ENCODE data around the gene MYO15B.
A peak's percentile ranks its signal among the peaks of the same experiment; 100 is the strongest.

Gene MYO15B

GRCh38 chr17:75587675-75588595 lies at the start of gene MYO15B:
Gene MYO15B (plus strand): TSS chr17:75587800. CDS start chr17:75588058, 258 bp downstream.
- Histone ChIP-seq H3K79me2 (ENCODE audit: insufficient read depth, low read length) (no peaks in the 10 kb centered on the region), H3K36me3 (ENCODE audit: insufficient read depth, low read length) (no peaks in the 10 kb centered on the region), H3K27me3 (ENCODE audit: insufficient read depth, low read length, poor library complexity) (peaks cover 20% of the 10 kb centered on the region), H3K9ac (ENCODE audit: low read depth, low read length) (peak within 1 kb of the TSS; percentile 61), H3K27ac (ENCODE audit: low read length) (no peak within 1 kb of the TSS), H3K4me2 (ENCODE audit: insufficient read depth, low read length) (peak within 1 kb of the TSS; percentile 83), H2AFZ (ENCODE audit: low read depth, low read length) (peak within 1 kb of the TSS; percentile 79), H3K4me3 (ENCODE audit: low read depth in 1 of 2, low read length in 2 of 2) (peak within 1 kb of the TSS in 1 of 2 experiments; percentile 45; a peak in 2 of 4 replicates), H3K9me3 (ENCODE audit: insufficient read depth, low read length, severe bottlenecking) (no peaks in the 10 kb centered on the region), H4K20me1 (ENCODE audit: insufficient read depth, low read length) (no peaks in the 10 kb centered on the region), H3K4me1 (ENCODE audit: insufficient read depth, low read length) (peaks cover 21% of the 10 kb centered on the region)
- TF ChIP-seq CTCF (IDR thresholded peaks at IDR 0.05; ENCODE audit: borderline replicate concordance, extremely low read depth, low read length, poor library complexity, severe bottlenecking) (peak; percentile 31), EZH2 (IDR thresholded peaks at IDR 0.05; ENCODE audit: borderline replicate concordance, low read depth, low read length, severe bottlenecking) (peak; percentile 61)
- DNase-seq = peak; percentile 40
- no peak for ATAC-seq (ENCODE audit: insufficient read depth, low read depth)

DNA sequence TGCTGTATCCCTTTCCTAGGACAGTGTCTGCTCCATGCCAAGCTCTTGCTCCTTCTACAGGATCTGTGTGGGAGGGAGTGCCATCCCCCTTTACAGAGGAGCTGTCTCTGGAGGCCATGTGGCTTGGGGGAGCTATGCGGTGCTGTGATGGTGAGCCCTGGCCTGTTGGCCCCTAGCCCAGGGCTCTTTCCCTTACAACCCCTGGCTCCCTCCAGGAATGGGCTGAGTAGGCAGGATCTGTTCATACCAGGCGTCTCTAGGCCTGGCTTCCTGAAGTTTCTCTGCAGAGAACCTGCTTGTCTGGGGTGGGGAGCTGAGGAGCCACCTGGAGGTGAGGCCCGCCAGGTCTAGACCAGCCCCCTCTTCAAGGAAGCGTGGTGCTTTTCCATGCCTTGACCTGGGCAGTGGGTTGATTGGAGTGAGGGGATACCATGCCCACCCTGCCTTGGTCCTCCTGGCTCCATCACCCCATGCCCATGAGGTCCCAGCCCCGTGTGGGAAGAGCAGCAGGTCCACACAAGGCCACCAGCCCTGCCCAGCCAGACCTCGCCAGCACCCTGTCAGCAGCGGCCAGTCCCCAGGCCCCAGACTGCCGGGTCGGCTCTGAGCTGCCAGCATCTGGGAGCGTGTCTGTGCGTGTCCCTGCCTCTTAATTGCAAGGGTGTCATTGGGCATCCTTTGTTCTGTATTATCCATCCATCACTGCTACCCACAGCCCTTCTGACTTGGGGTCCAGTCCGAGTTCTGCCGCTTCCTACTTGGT lies 47.5 kb upstream of the MYO15B start:
- H3K36me3 ChIP-seq (ENCODE audit: insufficient read depth, low read length) = no peaks in the 10 kb centered on the region
- no peaks in the 10 kb centered on the region for H3K4me1 ChIP-seq (ENCODE audit: insufficient read depth, low read length)
- no peak for TF ChIP-seq CTCF (IDR thresholded peaks at IDR 0.05; ENCODE audit: borderline replicate concordance, extremely low read depth, low read length, poor library complexity, severe bottlenecking)
- no peak for TF ChIP-seq EZH2 (IDR thresholded peaks at IDR 0.05; ENCODE audit: borderline replicate concordance, low read depth, low read length, severe bottlenecking)
- no peak for ATAC-seq (ENCODE audit: insufficient read depth, low read depth)
- H4K20me1 ChIP-seq (ENCODE audit: insufficient read depth, low read length) = no peaks in the 10 kb centered on the region
- H2AFZ ChIP-seq (ENCODE audit: low read depth, low read length) = no peak overlapping the region
- no peak overlapping the region for H3K4me3 ChIP-seq (ENCODE audit: low read depth in 1 of 2, low read length in 2 of 2)
- H3K9me3 ChIP-seq (ENCODE audit: insufficient read depth, low read length, severe bottlenecking) = no peaks in the 10 kb centered on the region
- H3K79me2 ChIP-seq (ENCODE audit: insufficient read depth, low read length) = no peaks in the 10 kb centered on the region
- no peak overlapping the region for H3K27ac ChIP-seq (ENCODE audit: low read length)
- no peak overlapping the region for H3K9ac ChIP-seq (ENCODE audit: low read depth, low read length)
- H3K4me2 ChIP-seq (ENCODE audit: insufficient read depth, low read length) = no peak overlapping the region
- no peak for DNase-seq
- H3K27me3 ChIP-seq (ENCODE audit: insufficient read depth, low read length, poor library complexity) = no peaks in the 10 kb centered on the region

DNA sequence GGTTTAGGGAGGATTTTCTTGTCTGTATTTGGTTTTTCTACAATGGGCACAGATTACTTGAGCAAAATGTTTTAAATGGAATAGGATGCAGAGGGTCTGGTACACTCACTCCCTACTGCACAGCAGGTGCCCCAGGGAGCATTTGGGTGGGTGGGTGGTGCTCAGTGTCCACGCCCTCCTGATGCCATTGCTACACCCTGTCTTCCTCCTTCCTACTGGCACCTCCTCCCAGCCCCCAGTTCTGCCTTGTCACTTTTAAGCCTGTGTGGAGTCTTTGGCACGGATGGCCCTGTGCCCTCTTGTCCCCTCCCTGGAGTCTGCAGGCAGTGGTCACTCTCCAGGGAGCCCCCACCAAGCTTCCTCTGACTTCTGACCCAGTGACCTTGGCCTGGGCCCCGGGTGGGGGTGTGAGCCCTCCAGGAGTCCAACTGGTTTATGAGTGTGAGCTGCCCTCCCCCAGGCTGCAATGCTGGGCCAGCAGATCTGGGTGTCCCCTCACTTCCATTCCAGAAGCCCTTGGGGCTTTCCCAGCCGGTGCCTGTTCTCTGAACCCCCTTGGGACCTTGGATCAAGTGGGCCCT lies 46.6 kb upstream of the MYO15B start:
- DNase-seq = no peak
- TF ChIP-seq EZH2 (IDR thresholded peaks at IDR 0.05; ENCODE audit: borderline replicate concordance, low read depth, low read length, severe bottlenecking) = no peak
- no peak for TF ChIP-seq CTCF (IDR thresholded peaks at IDR 0.05; ENCODE audit: borderline replicate concordance, extremely low read depth, low read length, poor library complexity, severe bottlenecking)
- H2AFZ ChIP-seq (ENCODE audit: low read depth, low read length) = no peak overlapping the region
- H3K36me3 ChIP-seq (ENCODE audit: insufficient read depth, low read length) = no peaks in the 10 kb centered on the region
- H3K4me2 ChIP-seq (ENCODE audit: insufficient read depth, low read length) = no peak overlapping the region
- H3K9ac ChIP-seq (ENCODE audit: low read depth, low read length) = no peak overlapping the region
- H3K27ac ChIP-seq (ENCODE audit: low read length) = no peak overlapping the region
- H3K79me2 ChIP-seq (ENCODE audit: insufficient read depth, low read length) = no peaks in the 10 kb centered on the region
- H3K9me3 ChIP-seq (ENCODE audit: insufficient read depth, low read length, severe bottlenecking) = no peaks in the 10 kb centered on the region
- no peak for ATAC-seq (ENCODE audit: insufficient read depth, low read depth)
- no peaks in the 10 kb centered on the region for H4K20me1 ChIP-seq (ENCODE audit: insufficient read depth, low read length)
- no peak overlapping the region for H3K4me3 ChIP-seq (ENCODE audit: low read depth in 1 of 2, low read length in 2 of 2)
- H3K4me1 ChIP-seq (ENCODE audit: insufficient read depth, low read length) = no peaks in the 10 kb centered on the region
- no peaks in the 10 kb centered on the region for H3K27me3 ChIP-seq (ENCODE audit: insufficient read depth, low read length, poor library complexity)
